NK-92 treated with Interleukin-12 subunit alpha and Interleukin-12 subunit beta, amount 100 ng/mL, for 24 hours (cell line): ENCODE measurements around the gene SPPL3.
"Not testable (repeated sequence)": the region's sequence is repeated elsewhere in the genome, so short reads cannot be mapped to it uniquely, and the experiment has no call there.

ENCODE experiments used
- DNase-seq: peaks from one replicate; lab custom pipeline; 2025; lab: John Stamatoyannopoulos, UW

SPPL3 gene

DNA sequence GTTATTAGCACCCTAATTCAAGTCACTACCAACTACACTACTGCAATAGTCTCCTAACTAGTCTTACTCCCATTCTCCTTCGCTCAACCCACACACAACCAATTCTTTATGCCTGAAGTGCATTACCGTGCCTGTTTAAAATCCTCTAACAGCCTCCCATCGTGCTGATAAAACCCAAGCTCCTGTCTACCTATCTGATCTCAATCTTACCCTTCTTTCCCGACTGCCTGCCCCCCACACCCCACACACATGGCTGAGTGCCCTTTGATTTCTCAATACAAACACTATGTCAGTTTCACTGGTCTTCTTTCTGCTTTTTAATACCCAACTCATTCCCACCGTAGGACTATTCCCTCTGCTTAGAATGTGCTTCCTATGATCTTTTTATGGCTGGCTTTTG lies 59.9 kb downstream of the SPPL3 start:
- no peak for DNase-seq

DNA sequence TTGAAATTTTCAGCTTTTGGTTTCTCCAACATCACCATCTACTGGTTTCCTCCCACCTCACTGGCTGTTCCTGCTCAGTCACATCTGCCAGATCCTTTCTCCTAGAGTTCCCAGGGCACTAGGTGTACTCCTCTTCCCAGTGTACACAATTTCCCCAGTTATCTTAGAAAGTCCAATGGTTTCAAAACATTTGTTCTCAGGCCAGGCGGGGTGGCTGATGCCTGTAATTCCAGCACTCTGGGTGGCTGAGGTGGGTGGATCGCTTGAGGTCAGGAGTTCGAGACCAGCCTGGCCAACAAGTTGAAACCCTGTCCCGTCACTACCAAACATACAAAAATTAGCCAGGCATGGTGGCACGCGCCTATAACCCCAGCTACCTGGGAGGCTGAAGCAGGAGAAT lies 60.7 kb downstream of the SPPL3 start:
- no peak for DNase-seq

DNA sequence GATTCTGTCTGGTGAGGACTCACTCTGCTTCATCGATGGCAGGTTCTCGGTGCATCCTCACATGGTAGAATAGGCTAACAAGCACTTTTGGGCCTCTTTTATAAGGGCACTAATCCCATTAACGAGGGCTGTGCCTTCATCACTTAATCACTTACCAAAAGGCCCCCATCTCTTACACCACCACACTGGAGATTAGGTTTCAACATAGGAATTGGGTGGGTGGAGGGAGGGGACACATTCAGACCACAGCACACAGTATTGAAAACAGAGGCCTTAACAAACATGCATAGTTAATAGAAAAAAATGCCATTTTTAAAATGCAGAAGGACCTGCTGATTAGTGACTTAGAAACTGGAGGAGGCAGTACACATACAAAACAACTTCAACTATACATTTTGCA lies 61.6 kb downstream of the SPPL3 start:
- DNase-seq = no peak

DNA sequence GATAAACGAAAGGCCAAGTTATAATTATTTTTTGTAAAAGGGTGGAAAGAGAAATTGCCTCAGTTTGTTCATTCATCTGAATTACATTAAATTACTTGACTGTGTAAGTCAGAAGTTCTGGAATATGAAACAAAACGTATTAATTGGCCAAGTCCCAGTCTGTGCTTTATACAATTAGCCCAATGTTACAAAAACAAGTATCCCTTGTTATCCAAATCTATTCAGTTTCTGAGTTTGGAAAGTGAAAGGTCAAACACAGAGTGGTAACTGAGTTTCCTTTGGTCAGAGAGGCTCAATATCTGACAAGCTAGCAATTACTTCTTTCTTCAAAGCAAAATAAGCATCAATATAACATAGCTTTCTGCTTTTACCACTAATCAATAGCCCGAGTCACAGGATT lies 62.6 kb downstream of the SPPL3 start:
- DNase-seq = no peak

DNA sequence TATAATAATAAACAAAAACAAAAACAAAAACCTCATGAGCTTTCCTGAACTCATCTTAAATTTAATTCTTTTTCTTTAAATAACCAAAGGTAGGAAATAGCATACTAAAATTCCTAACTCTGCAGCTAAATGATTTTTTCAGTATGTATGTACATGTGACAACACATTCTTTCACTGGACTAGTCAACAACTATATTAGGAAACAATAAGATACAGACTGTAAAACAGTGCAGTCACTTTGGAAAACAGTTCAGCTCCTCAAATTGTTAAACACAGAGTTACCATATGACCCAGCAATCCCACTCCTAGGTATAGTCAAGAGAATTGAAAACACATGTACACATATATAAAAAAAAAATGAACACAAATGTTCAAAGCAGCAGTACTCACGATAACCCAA lies 64.7 kb downstream of the SPPL3 start:
- DNase-seq = no peak

DNA sequence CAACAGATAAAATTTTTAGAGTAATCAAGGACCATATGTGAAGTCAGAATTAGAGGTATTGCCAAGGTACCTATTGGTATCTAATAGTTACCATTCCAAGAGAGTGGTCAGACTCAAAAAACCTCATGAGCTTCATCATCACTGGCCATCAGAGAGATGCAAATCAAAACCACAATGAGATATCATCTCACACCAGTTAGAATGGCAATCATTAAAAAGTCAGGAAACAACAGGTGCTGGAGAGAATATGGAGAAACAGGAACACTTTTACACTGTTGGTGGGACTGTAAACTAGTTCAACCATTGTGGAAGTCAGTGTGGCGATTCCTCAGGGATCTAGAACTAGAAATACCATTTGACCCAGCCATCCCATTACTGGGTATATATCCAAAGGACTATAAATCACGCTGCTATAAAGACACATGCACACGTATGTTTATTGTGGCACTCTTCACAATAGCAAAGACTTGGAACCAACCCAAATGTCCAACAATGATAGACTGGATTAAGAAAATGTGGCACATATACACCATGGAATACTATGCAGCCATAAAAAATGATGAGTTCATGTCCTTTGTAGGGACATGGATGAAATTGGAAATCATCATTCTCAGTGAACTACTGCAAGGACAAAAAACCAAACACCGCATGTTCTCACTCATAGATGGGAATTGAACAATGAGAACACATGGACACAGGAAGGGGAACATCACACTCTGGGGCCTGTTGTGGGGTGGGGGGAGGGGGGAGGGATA lies 65.4 kb downstream of the SPPL3 start:
- not testable (repeated sequence) for DNase-seq

DNA sequence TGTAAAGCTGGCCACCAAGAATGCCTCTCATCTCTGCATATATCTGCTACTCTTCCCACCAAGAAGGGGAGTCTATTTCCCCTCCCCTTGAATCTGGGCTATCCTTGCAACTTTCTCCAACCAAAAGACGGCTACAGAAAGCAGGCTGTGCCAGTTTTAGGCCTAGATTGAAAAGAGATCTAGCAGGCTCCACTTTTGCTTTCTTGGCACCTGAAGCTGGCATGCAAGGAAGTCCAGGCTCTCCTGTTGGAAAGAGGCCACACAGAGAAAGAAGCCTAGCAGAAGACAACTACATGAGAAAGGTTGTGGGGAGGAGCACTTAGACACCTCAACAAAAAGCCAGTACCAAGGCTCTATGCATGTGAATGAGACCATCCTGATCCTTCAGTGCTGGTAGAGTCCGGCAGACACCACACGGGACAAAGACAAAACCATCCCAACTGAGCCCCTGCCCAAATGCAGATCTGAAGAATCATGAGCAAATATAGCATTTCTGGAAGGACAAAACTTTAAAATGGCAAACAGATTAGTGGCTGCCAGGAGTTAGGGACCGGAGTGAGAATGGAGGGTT lies 68.0 kb downstream of the SPPL3 start:
- no peak for DNase-seq

DNA sequence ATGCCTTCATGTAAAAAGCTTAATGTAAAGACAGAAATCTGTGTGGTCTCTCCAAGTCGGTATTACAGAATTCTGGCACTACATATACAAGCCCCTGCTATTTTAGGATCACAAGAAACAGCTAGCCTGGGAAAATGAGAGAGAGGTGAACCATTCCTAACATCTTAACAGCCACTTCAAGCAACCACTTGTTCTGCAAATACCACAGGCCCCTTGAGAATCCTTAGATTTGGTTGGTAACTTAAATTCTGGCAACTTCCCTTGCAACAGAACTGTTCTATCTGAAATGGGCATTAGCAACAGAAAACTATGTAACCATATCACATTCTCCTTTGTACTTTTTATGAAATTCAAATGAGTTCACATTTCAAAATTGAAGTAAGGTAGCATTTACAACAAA lies 68.5 kb downstream of the SPPL3 start:
- no peak for DNase-seq

DNA sequence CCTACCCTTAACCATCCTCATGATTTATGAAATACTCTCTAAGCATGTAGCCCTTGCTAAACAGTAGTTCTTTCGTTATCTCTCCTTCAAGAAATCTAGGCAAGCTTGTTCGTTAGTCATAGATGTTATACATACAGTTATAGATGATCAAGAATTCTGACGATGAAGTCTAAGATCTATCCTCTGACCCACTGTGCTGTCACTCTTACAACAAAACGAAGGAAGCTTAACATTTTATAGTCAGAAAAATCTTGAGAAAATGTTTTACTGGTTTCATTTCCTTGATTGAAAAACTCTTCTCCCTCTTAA lies 68.9 kb downstream of the SPPL3 start:
- no peak for DNase-seq

DNA sequence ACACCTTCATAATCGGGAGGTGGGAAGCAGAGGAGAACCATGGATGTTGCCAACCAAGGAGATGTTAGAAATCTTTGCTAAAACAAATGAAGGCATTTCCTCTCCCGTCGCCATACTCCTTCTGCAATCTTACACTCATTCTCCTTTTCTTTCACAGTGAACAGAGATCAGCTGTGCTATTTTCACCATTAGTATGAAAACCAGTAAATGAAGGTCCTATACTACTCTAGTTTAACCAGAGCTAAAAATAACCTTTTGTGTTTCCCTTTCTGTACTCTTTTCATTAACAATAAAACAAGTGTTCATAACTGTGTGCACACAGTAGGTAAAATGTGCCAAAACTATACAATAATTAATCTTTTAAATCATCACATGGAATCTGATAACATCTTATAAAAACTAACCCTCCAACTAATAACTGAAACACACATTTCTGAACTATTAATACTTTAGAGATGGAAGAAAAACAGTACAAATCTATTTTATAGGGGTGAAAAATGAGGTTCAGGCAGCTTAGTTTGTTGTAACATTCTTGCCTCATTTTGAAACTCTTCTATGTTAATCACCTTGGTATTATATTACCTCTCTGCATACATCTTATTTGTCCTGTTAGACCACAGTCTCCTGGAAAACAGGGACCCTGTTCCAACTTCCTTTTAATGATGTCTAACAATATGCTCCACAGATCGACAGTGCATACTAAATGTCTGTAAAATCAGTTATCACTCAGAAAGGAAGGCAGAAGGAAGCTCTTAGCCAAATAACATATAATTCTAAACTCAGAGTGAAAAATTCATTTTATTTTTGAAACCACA lies 69.5 kb downstream of the SPPL3 start:
- DNase-seq = no peak

DNA sequence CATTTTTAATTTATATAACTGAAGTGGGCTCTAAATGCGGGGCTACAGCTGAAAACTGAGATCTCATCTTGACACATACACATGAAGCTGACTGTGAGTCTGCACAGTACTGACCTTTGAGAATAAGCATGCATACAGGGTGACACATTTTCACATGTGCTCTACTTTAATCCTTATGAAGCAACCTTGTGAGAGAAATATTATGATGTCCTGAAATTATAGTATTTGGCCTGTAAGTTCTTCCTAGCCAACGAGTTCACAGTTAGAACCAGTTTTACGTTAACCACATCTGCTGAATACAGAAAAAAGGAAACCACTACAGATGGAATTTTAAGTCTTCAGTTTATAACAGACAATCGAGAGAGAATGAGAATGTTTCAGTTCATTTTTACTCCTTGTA lies 70.3 kb downstream of the SPPL3 start:
- no peak for DNase-seq

DNA sequence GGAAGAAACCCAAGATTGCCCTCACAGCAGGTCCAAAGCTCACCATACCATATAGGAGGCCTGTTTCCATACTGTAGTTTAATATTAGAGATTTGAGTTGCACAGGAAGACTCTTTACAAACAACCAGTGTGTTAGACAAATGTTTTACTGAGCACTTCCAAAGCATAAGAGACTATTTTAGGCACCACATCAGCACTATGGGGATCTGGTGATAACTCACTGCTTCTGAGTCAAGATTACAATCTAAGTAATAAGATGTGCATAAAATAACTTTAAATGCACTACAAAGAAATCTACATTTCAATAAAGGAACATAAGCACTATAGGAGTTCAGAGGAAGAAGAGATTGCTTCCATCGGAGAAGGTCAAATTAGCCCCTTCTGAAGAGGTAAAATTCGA lies 71.4 kb downstream of the SPPL3 start:
- DNase-seq = no peak

DNA sequence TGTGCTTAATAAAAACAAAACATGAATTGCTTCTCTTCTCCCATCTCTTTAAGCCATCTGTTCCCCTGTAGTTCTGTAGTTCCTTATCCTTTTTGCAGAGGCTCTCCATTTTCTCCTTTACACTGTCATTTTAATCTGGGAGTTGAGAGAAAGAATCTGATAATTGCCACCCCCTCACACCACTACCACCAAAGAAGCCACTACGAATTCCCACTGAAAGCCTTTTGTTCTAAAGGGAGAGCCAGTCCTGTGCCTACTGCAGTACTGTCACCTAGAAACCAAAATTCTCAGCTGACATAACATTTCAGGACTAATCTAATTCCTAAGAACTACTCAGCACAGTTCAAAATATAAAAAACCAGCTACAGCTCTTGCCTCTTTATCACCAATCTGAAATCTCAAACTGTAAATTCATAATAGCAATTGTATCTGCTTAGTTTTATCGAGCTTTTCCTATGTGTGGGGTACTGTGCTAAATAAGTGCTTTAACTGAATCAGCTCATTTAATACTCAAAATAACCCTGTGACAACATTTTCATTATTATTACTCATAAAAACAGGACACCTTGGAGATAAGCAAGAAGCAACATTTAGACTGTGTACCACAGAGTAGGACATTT lies 72.4 kb downstream of the SPPL3 start:
- no peak for DNase-seq

DNA sequence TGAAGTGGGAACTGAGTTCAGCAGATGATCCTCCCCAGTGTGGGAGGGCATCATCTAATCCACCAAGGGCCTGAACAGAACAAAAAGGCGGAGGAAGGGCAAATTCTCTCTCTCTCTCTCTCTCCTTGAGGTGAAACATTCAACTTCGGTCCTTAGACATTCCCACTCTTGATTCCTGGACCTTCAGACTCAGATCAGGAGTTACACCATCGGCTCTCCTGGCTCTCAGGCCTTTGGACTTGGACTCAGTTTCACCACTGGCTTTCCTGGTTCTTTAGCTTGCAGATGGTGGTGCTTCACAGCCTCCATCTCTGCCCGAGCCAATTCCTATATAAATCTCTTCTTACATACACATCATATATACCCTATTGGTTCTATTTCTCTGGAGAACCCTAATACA lies 73.2 kb downstream of the SPPL3 start:
- no peak for DNase-seq

DNA sequence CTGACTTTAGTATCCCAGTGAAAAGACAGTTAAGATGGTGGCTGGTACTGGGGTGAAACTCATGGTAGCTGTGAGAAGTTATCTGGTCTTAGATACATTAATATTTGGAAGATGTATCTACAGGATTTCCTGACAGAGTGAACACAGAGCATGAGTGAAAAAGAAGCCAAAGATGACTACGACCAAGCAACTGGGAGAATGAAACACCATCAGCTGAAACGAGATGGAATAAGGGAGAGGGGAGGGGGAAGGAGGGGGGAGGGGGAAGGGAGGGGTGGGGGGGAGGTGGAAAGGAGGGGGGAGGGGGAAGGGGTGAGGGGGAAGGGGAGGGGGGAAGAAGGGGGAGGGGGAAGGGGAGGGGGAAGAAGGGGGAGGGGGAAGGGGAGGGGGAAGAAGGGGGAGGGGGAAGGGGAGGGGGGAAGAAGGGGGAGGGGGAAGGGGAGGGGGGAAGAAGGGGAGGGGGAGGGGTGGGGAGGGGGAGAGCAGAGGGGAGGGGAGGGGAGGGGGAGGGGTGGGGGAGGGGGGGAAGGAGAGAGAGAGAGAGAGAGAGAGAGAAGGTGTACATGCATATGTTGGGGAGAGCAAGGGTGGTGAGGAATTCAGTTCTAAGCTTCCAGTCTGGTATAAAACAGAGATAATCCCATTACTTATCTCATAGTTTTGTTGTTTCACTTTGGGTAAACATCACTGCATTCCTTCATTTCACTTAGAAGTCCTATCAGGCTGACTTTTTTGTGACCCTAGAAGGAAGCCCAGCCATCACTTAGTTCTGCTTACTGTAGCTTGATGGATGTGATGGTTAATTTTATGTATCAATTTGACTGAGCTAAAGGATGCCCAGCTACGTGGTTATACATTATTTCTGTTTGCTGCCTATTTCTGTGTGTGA lies 73.9 kb downstream of the SPPL3 start:
- DNase-seq = no peak

DNA sequence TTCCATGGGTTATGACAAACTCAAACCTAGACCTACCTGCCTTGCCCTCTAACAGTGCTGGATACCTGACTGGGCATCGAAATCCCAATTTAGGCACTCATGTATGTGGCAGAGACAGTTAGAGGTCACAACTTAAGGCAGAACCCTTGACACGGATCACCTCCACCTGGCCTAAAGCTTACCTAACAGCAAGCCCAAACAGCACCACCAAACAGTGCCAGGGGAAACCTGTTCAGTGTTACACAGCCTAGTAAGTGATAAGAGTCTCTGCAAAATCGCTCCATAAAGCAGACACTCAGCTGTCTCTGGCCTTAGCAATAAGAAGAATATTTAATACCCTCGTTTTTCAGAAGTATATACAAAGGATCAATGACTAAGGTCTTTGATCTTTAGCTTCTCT lies 77.8 kb downstream of the SPPL3 start:
- no peak for DNase-seq

DNA sequence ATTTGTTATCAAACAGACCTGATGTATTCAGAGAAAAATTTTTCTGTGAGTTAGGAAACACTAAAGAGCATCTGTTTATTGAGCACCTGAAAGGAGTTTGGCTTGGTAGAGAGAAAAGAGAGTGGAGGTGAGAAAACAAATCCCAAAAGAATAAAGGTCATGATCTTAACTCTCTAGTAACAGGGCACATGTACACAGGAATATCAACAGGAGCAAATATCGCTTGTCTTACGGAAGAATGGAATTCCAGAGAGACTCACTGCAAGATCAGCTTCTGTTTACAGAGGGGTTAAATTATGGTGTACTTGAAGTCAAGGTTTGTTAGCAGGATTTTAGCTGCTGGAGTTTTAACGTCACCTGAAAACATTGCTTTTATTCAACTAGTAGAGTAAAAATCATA lies 78.8 kb downstream of the SPPL3 start:
- DNase-seq = no peak

DNA sequence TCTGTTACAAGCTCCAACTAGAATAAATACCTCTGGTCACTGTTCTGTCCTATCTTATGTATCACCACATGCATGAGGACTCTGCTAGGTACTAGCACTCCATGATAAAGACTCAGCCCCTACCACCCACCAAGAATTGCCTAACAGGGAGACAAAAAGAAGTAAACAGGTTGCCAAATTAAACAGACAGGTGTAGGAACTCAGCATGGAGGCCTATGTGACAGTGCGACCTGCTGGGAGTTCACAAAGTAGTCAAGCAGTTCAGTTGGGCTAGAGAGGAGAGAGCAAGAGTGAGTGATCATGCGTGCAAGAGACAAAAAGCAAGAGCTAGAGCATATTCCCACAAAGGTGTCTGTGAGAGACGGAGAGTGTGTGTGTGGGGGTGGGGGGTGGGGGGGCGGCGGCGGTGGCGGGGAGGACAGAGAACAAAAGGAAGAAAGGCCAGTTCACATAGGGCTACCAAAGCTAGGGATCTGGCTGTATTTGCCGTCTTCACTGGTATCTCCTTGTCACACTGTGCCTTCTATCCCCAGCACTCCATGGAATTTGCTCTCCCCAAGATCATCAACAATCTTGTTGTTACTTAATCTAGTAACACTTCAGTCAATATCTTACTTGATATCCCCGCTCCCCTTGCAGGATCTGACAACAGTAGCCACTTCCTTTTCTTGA lies 81.2 kb downstream of the SPPL3 start:
- no peak for DNase-seq

DNA sequence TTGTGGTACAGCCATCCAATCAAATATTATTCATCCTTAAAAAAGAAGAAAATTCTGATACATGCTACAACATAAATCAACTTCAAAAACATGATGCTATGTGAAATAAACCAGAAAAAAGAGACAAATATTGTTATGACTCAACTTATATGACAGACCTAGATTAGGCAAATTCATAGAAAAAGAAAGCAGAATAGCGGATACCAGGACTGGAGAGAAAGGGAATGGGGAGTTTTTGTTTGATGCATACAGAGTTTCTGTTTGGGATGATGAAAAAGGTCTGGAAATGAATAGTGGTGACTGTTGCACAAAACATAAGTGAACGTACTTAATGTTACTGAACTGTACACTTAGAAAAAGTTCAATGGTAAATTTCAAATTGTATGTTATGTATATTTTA lies 82.3 kb downstream of the SPPL3 start:
- no peak for DNase-seq

DNA sequence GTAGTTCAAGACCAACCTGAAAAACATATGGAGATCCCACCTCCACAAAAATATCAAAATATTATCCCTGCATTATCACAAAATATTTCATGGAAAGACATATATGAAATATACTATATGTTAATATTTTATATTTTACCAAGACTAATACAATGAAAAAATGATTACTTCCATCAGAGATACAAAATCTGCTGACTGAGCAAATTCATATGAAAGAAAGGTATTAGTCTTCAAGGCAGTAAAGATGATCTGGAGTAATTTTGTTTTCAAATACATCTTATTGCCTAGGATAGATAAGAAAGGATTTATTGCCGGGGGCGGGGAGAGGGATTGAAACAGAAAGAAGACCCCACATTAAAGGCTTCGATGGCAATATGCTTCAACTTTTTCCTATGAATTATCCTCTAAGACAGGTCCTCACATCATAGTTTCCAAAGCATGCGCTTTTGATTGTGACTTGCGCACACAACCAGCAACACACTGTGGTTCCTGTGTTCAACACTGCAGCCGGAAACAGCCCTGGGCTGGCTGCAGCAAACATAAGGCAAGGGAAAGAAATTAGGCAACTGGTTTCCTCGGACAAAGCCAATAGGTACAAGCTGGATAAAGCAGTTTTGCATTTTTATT lies 83.2 kb downstream of the SPPL3 start:
- no peak for DNase-seq

DNA sequence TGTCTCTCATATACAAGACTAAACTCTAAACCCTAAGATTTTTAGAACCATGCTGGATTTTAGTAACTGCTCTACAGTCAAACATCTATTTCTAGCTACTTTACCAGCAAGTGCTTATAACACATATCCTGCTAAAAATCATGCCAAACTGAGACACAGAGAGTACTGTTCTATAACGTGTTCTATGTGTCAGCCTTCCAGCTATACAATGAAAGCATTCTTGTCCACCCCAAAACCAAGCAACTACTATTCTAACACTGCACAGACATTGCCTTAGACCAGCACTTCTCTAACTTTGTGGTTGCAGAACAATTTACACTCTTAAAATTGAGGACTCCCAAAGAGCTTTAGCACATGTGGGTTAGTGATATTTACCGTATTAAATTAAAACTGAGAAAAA lies 85.7 kb downstream of the SPPL3 start:
- no peak for DNase-seq
